GM23248 (cell line): ENCODE measurements around the gene DNAJC21.

Source experiments
- EZH2 ChIP-seq: fragments of 200-600 bp; sonication (generic); IDR thresholded peaks from 2 replicates; pipeline ENCODE4 v1.6.1; 2018; ENCODE audit warnings: antibody characterized with exemption, mild to moderate bottlenecking; ENCODE audit not compliant: insufficient read depth, poor library complexity, severe bottlenecking
- EZH2phosphoT487 ChIP-seq: fragments of 200-600 bp; sonication (generic); IDR thresholded peaks from 2 replicates; pipeline ENCODE4 v1.6.1; 2018; ENCODE audit warnings: antibody characterized with exemption, moderate library complexity, mild to moderate bottlenecking, low read depth; ENCODE audit not compliant: insufficient read depth

DNA sequence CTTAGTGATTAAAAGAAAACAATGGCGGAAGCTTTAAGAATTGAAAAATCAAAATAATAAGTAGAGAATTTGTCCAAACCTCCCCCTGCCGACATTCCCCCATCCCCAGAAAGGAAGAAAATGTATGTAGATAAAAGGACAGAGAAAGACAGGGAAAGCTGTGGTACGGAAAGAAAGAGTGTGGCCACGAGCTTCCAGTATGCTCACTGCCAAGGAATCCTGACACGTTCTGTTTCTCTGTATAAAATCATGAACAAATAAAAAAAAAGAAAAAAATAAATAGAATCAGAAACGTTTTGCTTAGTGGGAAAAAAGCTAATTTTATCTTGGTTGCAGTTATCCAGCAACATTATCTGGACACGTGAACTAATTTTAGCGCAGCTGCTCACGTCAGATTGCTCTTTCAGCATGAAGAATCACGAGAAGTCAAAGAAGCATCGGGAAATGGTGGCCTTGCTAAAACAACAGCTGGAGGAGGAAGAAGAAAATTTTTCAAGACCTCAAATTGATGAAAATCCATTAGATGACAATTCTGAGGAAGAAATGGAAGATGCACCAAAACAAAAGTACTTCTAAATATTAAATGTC is 15.2 kb downstream of the DNAJC21 start:
- TF ChIP-seq EZH2phosphoT487 = no peak
- TF ChIP-seq EZH2 = no peak
